ENCODE data around the gene PYM1. TPM values are rescaled to one million over a fixed set of nuclear protein-coding genes. Genes with fewer than 3 reads are reported as not detected.

Gene PYM1
- total RNA-seq, 1 experiment from 2014 or later, result 24.8 TPM

- no peak overlapping the region for H3K4me3 ChIP-seq (replicated peaks in 1 of 2; ENCODE audit: low read depth in 1 of 2, low read length in 2 of 2)
- ATAC-seq (no peak), DNase-seq (ENCODE audit: low read depth, low spot score) (no peak)
- intact Hi-C loops (cut with micrococcal nuclease), result no loop called here
- ChIA-PET RAD21 (ENCODE audit: low non-redundant PET in 1 of 2, low total read pairs in 2 of 2, uncharacterized antibody in 2 of 2, unreplicated experiment in 2 of 2) (no interaction called here), POLR2A (interaction anchor here (1.0 to 1.6 kb wide), 2 partner anchors 10 to 118 kb away, joined by 3 to 4 read pairs; no protein-coding TSS in a partner anchor), CTCF (interaction anchor here (1.4 to 2.3 kb wide), 4 partner anchors 9 to 201 kb away, joined by 3 to 18 read pairs (median 7); partner anchors contain the start of gene DNAJC14)
- no TSS peak for BruUV-seq (replicated peaks)
- no peak overlapping the region for H3K9ac ChIP-seq (ENCODE audit: low read length)
- H2AFZ ChIP-seq (ENCODE audit: low read depth, low read length, poor library complexity, severe bottlenecking), result no peak overlapping the region
- H3K36me3 ChIP-seq (ENCODE audit: control insufficient read depth in 1 of 2, insufficient read depth in 2 of 2, low read length in 2 of 2), result peaks cover 0 to 6% of the 10 kb centered on the region in 2 experiments; a peak in 2 of 4 replicates
- no peak for TF ChIP-seq MAX (IDR thresholded peaks at IDR 0.05)
- TF ChIP-seq SP1 (IDR thresholded peaks at IDR 0.05; ENCODE audit: low read depth), result no peak
- TF ChIP-seq CEBPB (IDR thresholded peaks at IDR 0.05; ENCODE audit: low read depth), result no peak
- no peak for TF ChIP-seq SRF (IDR thresholded peaks at IDR 0.05; ENCODE audit: low read depth)
- no peak for TF ChIP-seq YY1 (IDR thresholded peaks at IDR 0.05; ENCODE audit: extremely low read depth, insufficient replicate concordance, low read depth, low read length)
- peaks cover 4 to 28% of the 10 kb centered on the region in 2 experiments for H3K4me1 ChIP-seq (ENCODE audit: control insufficient read depth in 1 of 2, insufficient read depth in 2 of 2, low read length in 2 of 2)
- no peaks in the 10 kb centered on the region for H3K9me2 ChIP-seq (ENCODE audit: insufficient read depth)
- H4K20me1 ChIP-seq (ENCODE audit: insufficient read depth), result no peaks in the 10 kb centered on the region
- no peaks in the 10 kb centered on the region for H3K9me3 ChIP-seq (ENCODE audit: control insufficient read depth in 1 of 2, insufficient read depth in 1 of 2, low read depth in 1 of 2, low read length in 2 of 2)
- H3K4me2 ChIP-seq (ENCODE audit: low read length), result no peak overlapping the region
- H3K79me2 ChIP-seq (ENCODE audit: insufficient read depth, low read length), result no peaks in the 10 kb centered on the region
- H3K27ac ChIP-seq (ENCODE audit: low read depth, low read length), result no peak overlapping the region
- H3K27me3 ChIP-seq (ENCODE audit: insufficient read depth, low read length), result no peaks in the 10 kb centered on the region
Measured at GRCh38 chr12:55938826-55939501, 11.3 kb upstream of the PYM1 start.

GRCh38 chr12:55937981-55938380, 10.3 kb upstream of the PYM1 start:
- Histone ChIP-seq H3K79me2 (ENCODE audit: insufficient read depth, low read length) (no peaks in the 10 kb centered on the region), H3K4me3 (replicated peaks in 1 of 2; ENCODE audit: low read depth in 1 of 2, low read length in 2 of 2) (no peak overlapping the region), H3K9me3 (ENCODE audit: control insufficient read depth in 1 of 2, insufficient read depth in 1 of 2, low read depth in 1 of 2, low read length in 2 of 2) (no peaks in the 10 kb centered on the region), H3K27ac (ENCODE audit: low read depth, low read length) (no peak overlapping the region), H3K9ac (ENCODE audit: low read length) (no peak overlapping the region; the same call in 1 of the 2 replicates), H3K4me2 (ENCODE audit: low read length) (peak overlapping the region; percentile 26; the same call in 1 of the 2 replicates), H3K4me1 (ENCODE audit: control insufficient read depth in 1 of 2, insufficient read depth in 2 of 2, low read length in 2 of 2) (peaks cover 11 to 38% of the 10 kb centered on the region in 2 experiments), H4K20me1 (ENCODE audit: insufficient read depth) (no peaks in the 10 kb centered on the region), H2AFZ (ENCODE audit: low read depth, low read length, poor library complexity, severe bottlenecking) (no peak overlapping the region), H3K27me3 (ENCODE audit: insufficient read depth, low read length) (no peaks in the 10 kb centered on the region), H3K9me2 (ENCODE audit: insufficient read depth) (no peaks in the 10 kb centered on the region), H3K36me3 (ENCODE audit: control insufficient read depth in 1 of 2, insufficient read depth in 2 of 2, low read length in 2 of 2) (peaks cover 0 to 6% of the 10 kb centered on the region in 2 experiments; a peak in 2 of 4 replicates)
- ChIA-PET RAD21 (ENCODE audit: low non-redundant PET in 1 of 2, low total read pairs in 2 of 2, uncharacterized antibody in 2 of 2, unreplicated experiment in 2 of 2) (no interaction called here), CTCF (no interaction called here), POLR2A (interaction anchor here (1.0 kb wide), 1 partner anchor 11 kb away, joined by 3 read pairs; no protein-coding TSS in a partner anchor)
- DNase-seq (ENCODE audit: low read depth, low spot score), result no peak
- no peak for ATAC-seq
- no peak for TF ChIP-seq POLR2A (IDR thresholded peaks at IDR 0.05; ENCODE audit: borderline replicate concordance, extremely low read depth, insufficient read depth, insufficient read length)
- TF ChIP-seq CBX3 (IDR thresholded peaks at IDR 0.05; ENCODE audit: low read depth), result no peak
- no peak for TF ChIP-seq JUND (IDR thresholded peaks at IDR 0.05)
- TF ChIP-seq YY1 (IDR thresholded peaks at IDR 0.05; ENCODE audit: extremely low read depth, insufficient replicate concordance, low read depth, low read length), result no peak
- no peak for TF ChIP-seq MAX (IDR thresholded peaks at IDR 0.05)
- TF ChIP-seq FOSL1 (IDR thresholded peaks at IDR 0.05; ENCODE audit: low read depth), result no peak
- no peak for TF ChIP-seq ATF3 (IDR thresholded peaks at IDR 0.05)
- TF ChIP-seq EGR1 (IDR thresholded peaks at IDR 0.05; ENCODE audit: low read depth), result no peak
- TF ChIP-seq TCF7L2 (IDR thresholded peaks at IDR 0.05; ENCODE audit: borderline replicate concordance, extremely low read depth, insufficient read depth, insufficient read length), result no peak
- TF ChIP-seq CEBPB (IDR thresholded peaks at IDR 0.05; ENCODE audit: low read depth), result no peak
- intact Hi-C loops (cut with micrococcal nuclease), result no loop called here
- no TSS peak for BruUV-seq (replicated peaks)

Data from HCT116 (cell line).